ENCODE measurements around the gene MATN1. TPM values are rescaled to one million over a fixed set of nuclear protein-coding genes. Genes with fewer than 3 reads are reported as not detected.

The MATN1 gene
- total and polyA plus RNA-seq, 12 donors = not detected

- DNase-seq = peak; percentile 79 to 85
- H3K27me3 ChIP-seq = no peaks in the 10 kb centered on the region
- 1% methylated on average over 66 of the region's 66 CpGs for WGBS, 2 donors
- H3K4me3 ChIP-seq = peak overlapping the region; percentile 48 to 65 (median 60)
- no peaks in the 10 kb centered on the region for H3K36me3 ChIP-seq
- intact Hi-C loops (cut with DNase I) = loop anchor here in 8 of 10 donors (1.0 to 10.0 kb wide), 8 partner anchors 60 to 1487 kb away; partner anchors contain the start of genes MECR (in 2 of the 8) and PTPRU (in 1 of the 8)
- TF ChIP-seq, protein P1, sequence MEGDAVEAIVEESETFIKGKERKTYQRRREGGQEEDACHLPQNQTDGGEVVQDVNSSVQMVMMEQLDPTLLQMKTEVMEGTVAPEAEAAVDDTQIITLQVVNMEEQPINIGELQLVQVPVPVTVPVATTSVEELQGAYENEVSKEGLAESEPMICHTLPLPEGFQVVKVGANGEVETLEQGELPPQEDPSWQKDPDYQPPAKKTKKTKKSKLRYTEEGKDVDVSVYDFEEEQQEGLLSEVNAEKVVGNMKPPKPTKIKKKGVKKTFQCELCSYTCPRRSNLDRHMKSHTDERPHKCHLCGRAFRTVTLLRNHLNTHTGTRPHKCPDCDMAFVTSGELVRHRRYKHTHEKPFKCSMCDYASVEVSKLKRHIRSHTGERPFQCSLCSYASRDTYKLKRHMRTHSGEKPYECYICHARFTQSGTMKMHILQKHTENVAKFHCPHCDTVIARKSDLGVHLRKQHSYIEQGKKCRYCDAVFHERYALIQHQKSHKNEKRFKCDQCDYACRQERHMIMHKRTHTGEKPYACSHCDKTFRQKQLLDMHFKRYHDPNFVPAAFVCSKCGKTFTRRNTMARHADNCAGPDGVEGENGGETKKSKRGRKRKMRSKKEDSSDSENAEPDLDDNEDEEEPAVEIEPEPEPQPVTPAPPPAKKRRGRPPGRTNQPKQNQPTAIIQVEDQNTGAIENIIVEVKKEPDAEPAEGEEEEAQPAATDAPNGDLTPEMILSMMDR (IDR thresholded peaks at IDR 0.05) = peak; percentile 93 to 100 (median 98)
- H3K27ac ChIP-seq = peak overlapping the region; percentile 74 to 99 (median 96)
- peak; percentile 86 to 92 (median 89) for ATAC-seq
- peaks cover 0 to 15% (median 10%) of the 10 kb centered on the region in 9 donors for H3K4me1 ChIP-seq
- peaks cover 0 to 18% (median 6%) of the 10 kb centered on the region in 11 donors for H3K9me3 ChIP-seq
Measured at GRCh38 chr1:30718636-30719405, 4.6 kb downstream of the MATN1 start.

DNA sequence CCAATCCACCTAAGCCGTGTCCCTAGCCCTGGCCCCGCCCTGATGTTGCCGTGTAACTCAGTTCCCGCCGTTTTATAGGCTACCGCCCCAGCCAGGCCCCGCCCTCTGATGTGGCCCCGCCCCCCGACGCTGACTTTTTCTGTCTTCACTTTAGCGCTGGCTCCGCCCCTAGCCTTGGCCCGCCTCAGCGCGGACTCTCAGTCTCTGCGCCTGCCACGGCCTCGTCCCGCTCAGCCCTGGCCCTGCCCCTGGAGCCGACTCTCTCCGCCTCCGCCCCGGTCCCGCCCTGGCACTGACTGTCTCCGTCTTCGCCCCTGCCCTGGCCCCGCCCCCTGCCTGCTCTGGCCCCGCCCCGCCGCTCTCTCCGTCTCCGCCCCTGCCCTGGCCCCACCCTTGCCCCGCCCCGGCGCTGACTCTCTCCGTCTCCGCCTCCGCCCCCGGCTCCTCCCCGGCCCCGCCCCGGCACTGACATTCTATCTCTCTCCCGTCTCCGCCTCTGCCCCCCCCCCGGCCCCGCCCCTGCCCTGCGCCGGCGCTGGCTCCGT is 5.2 kb downstream of the MATN1 start:
- 2% methylated on average over 43 to 50 of the region's 50 CpGs for WGBS, 2 donors
- Histone ChIP-seq H3K27me3 (no peaks in the 10 kb centered on the region), H3K27ac (peak overlapping the region in 9 of 10 donors; percentile 47 to 97 (median 69)), H3K9me3 (peaks cover 0 to 18% (median 6%) of the 10 kb centered on the region in 11 donors), H3K36me3 (no peaks in the 10 kb centered on the region), H3K4me1 (peaks cover 0 to 18% (median 10%) of the 10 kb centered on the region in 9 donors), H3K4me3 (peak overlapping the region; percentile 21 to 55 (median 40))
- intact Hi-C loops (cut with DNase I) = loop anchor here in 5 of 10 donors (2.0 to 10.0 kb wide), 6 partner anchors 65 to 1486 kb away; partner anchors contain the start of genes MECR (in 2 of the 5) and PTPRU (in 1 of the 5)
- DNase-seq = peak; percentile 98 to 100
- ATAC-seq = peak; percentile 87 to 93 (median 90)
- TF ChIP-seq, protein P1 (IDR thresholded peaks at IDR 0.05) = no peak

- Histone ChIP-seq H3K27me3 (no peaks in the 10 kb centered on the region), H3K36me3 (no peaks in the 10 kb centered on the region), H3K4me1 (peaks cover 0 to 18% (median 10%) of the 10 kb centered on the region in 9 donors), H3K4me3 (no peak overlapping the region), H3K9me3 (peaks cover 0 to 18% (median 6%) of the 10 kb centered on the region in 11 donors), H3K27ac (no peak overlapping the region)
- WGBS, 2 donors = 96 to 98% methylated on average over 8 of the region's 8 CpGs
- DNase-seq = no peak
- intact Hi-C loops (cut with DNase I) = loop anchor here in 4 of 10 donors (5.0 to 10.0 kb wide), 4 partner anchors 196 to 1484 kb away; partner anchors contain the start of genes MECR (in 2 of the 4) and PTPRU (in 1 of the 4)
- TF ChIP-seq, protein P1 (IDR thresholded peaks at IDR 0.05) = no peak
- ATAC-seq = no peak
Measured at GRCh38 chr1:30716646-30717045, 6.7 kb downstream of the MATN1 start.

GRCh38 chr1:30715886-30716285 is 7.5 kb downstream of the MATN1 start:
- TF ChIP-seq, protein P1 (IDR thresholded peaks at IDR 0.05) = no peak
- 98 to 99% methylated on average over 11 of the region's 11 CpGs for WGBS, 2 donors
- Histone ChIP-seq H3K36me3 (no peaks in the 10 kb centered on the region), H3K9me3 (peaks cover 0 to 18% (median 6%) of the 10 kb centered on the region in 11 donors), H3K4me3 (no peak overlapping the region), H3K27ac (no peak overlapping the region), H3K27me3 (no peaks in the 10 kb centered on the region), H3K4me1 (peaks cover 0 to 18% (median 10%) of the 10 kb centered on the region in 9 donors)
- intact Hi-C loops (cut with DNase I) = loop anchor here in 4 of 10 donors (5.0 to 10.0 kb wide), 4 partner anchors 196 to 1484 kb away; partner anchors contain the start of genes MECR (in 2 of the 4) and PTPRU (in 1 of the 4)
- no peak for ATAC-seq
- no peak for DNase-seq
